K562 (cell line): ENCODE measurements around the gene TNP1. TPM values are rescaled to one million over a fixed set of nuclear protein-coding genes. Genes with fewer than 3 reads are reported as not detected.

Experiments used
- DPF2 ChIP-seq: fragments of 450-650 bp; IDR thresholded peaks from 2 replicates; pipeline ENCODE4 v1.6.1; 2016
- GABPA ChIP-seq: fragments of 200-800 bp; sonication (Bioruptor generic); conservative IDR thresholded peaks from 2 replicates; pipeline ENCODE4 v1.6.1; 2016; ENCODE audit warnings: low read depth, missing genetic modification characterization, missing compliant biosample characterization
- IRF2 ChIP-seq: sonication (generic); formaldehyde crosslinking; IDR thresholded peaks from 2 replicates; pipeline ENCODE4 v1.8.1; 2022; ENCODE audit warnings: mild to moderate bottlenecking, missing genetic modification reagents
- KLF16 ChIP-seq: IDR thresholded peaks from 2 replicates; pipeline ENCODE4 v1.6.1; 2016; ENCODE audit warnings: antibody characterized with exemption
- NCOR1 ChIP-seq: fragments of 450-650 bp; IDR thresholded peaks from 2 replicates; pipeline ENCODE4 v1.6.1; 2016; ENCODE audit warnings: mild to moderate bottlenecking, moderate library complexity
- NR4A1 ChIP-seq, 2 experiments: fragments of 250-450 bp in 1 of 2; fragments of 450-650 bp in 1 of 2; sonication (Bioruptor Pico) in 1 of 2; IDR thresholded peaks; 2 replicates each; pipeline versions ENCODE4 v1.4.0 to v1.6.1; 2016 to 2020; ENCODE audit warnings: mild to moderate bottlenecking in 2 of 2, missing compliant biosample characterization in 1 of 2, missing genetic modification characterization in 1 of 2, moderate library complexity in 1 of 2
- PHB2 ChIP-seq: fragments of 450-650 bp; IDR thresholded peaks from 2 replicates; pipeline ENCODE4 v1.6.1; 2017; ENCODE audit warnings: low read depth
- SMARCE1 ChIP-seq: fragments of 450-650 bp; IDR thresholded peaks from 2 replicates; pipeline ENCODE4 v1.7.1; 2016; ENCODE audit warnings: mild to moderate bottlenecking
- TGIF2 ChIP-seq: sonication (generic); formaldehyde crosslinking; IDR thresholded peaks from 2 replicates; pipeline ENCODE4 v1.8.1; 2022; ENCODE audit warnings: mild to moderate bottlenecking, missing genetic modification reagents, moderate library complexity
- TRIM24 ChIP-seq, 2 experiments: fragments of 450-650 bp; IDR thresholded peaks; 2 replicates each; pipeline ENCODE4 v1.6.1; 2016
- ZNF239 ChIP-seq: fragments of 250-450 bp; sonication (Bioruptor Pico); IDR thresholded peaks from 2 replicates; pipeline ENCODE4 v1.4.0; 2020; ENCODE audit warnings: mild to moderate bottlenecking
- polyA plus RNA-seq, 8 experiments: library from polyadenylated mRNA; depleted of rRNA in 4 of 8; stranded (reverse) in 5 of 8; unstranded in 3 of 8; fragments of >200 nt; fragmentation: Nextera tagmentation in 2 of 8; fragmentation: Illumina TruSeq in 1 of 8; extraction: Ambion mirVana in 2 of 8; extraction: Trizol in 1 of 8; gene quantifications; 2 replicates each; pipeline versions ENCODE4 v1.2.1 to v1.2.3, GENCODE V29; 2011 to 2014; ENCODE audit warnings: inconsistent platforms in 1 of 8, missing spikeins in 1 of 8
- total RNA-seq, 7 experiments: library from RNA; depleted of rRNA in 6 of 7; stranded (reverse); fragments of >200 nt in 6 of 7; fragmentation: Illumina TruSeq in 2 of 7; extraction: Trizol in 2 of 7; gene quantifications; 2 replicates each; pipeline versions ENCODE4 v1.2.1 to v1.2.3, GENCODE V29; 2011 to 2021; ENCODE audit warnings: low replicate concordance in 1 of 7
- TF ChIP-seq, protein P1 (sequence below): fragments of 200-800 bp; sonication (Bioruptor generic); IDR thresholded peaks from 2 replicates; pipeline ENCODE4 v1.6.1; 2017; ENCODE audit warnings: missing genetic modification characterization, missing compliant biosample characterization

The TNP1 gene
- total and polyA plus RNA-seq, 9 of the 15 experiments (the other 6 are each of a cell fraction or from before 2014, with no cell fraction given): not detected

DNA sequence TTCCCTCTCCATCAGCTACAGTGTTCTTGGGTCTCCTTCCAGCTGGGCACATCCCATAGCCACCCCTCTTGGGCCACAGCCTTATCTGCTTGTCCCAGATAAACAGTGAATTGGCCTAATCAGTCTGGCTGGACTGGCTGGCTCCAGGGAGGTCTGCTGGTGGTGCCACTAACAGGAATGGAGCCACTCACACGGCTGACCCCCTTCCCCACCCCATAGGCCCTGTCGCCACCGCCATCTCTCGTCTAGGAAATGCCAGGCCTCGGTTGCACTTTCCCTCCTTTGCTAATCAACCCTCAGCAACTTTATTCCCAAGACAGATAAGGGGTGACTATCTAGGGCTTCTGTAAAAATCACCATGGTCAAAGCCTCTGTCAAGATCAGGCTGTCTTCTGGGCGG is 23.0 kb upstream of the TNP1 start (continued):
- TF ChIP-seq KLF16 (peak; percentile 44; the same call in 1 of the 2 replicates), SMARCE1 (0 out of 2 replicates have a peak, but pooled peaks have one; percentile 30), TRIM24 (IDR thresholded peaks at IDR 0.05) (peak; percentile 20 to 58; a peak in 1 of 4 replicates), ZNF239 (CRISPR knock-in tag) (no peak), IRF2 (no peak), TGIF2 (no peak), NCOR1 (peak; percentile 73), NR4A1 (CRISPR knock-in tag; IDR thresholded peaks at IDR 0.05) (no peak), NR4A1 (tag; IDR thresholded peaks at IDR 0.05) (0 out of 2 replicates have a peak, but pooled peaks have one; percentile 68), GABPA (tag) (no peak), PHB2 (peak; percentile 16; the same call in 1 of the 2 replicates), DPF2 (peak; percentile 69; the same call in 1 of the 2 replicates)
- TF ChIP-seq, protein P1, sequence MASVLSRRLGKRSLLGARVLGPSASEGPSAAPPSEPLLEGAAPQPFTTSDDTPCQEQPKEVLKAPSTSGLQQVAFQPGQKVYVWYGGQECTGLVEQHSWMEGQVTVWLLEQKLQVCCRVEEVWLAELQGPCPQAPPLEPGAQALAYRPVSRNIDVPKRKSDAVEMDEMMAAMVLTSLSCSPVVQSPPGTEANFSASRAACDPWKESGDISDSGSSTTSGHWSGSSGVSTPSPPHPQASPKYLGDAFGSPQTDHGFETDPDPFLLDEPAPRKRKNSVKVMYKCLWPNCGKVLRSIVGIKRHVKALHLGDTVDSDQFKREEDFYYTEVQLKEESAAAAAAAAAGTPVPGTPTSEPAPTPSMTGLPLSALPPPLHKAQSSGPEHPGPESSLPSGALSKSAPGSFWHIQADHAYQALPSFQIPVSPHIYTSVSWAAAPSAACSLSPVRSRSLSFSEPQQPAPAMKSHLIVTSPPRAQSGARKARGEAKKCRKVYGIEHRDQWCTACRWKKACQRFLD (CRISPR knock-in tag): peak; percentile 59; the same call in 1 of the 2 replicates
